Iris pigment epithelial cell (primary cell): Measurements from ENCODE around the gene ANO10.

Experiments
- DNase-seq: peaks from one replicate; pipeline ENCODE4 v3.0.0-alpha.2; 2011; ENCODE audit warnings: low read depth

The ANO10 gene

DNA sequence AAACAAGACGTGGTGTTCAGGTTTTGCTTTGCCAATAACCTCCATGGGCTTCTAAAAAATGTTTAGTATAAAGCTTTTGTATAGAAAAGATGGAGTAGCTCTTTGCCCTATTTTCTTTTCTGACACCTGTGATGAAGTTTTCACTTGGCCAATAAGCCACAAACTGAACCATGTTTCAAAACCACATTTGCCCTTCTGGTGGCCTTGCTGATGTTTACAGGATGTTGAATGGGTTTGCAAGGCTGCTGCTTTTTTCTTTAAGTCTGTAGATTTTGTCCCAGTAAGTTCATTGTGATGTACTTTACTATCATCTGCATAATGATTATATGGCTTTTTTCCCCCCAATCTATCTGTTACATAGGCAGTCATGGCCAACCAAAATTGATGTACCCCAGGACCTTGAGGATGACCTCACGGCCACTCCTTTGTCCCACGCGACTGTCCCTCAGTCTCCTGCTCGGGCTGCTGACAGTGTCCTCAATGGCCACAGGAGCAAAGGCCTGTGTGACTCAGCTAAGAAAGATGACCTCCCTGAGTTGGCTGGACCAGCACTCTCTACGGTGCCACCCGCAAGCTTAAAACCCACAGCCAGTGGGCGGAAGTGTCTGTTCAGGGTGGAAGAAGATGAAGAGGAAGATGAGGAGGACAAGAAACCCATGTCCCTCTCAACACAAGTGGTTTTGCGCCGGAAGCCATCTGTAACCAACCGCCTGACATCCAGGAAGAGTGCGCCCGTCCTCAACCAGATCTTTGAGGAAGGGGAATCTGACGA lies 274.6 kb downstream of the ANO10 start:
- DNase-seq = peak; percentile 78

DNA sequence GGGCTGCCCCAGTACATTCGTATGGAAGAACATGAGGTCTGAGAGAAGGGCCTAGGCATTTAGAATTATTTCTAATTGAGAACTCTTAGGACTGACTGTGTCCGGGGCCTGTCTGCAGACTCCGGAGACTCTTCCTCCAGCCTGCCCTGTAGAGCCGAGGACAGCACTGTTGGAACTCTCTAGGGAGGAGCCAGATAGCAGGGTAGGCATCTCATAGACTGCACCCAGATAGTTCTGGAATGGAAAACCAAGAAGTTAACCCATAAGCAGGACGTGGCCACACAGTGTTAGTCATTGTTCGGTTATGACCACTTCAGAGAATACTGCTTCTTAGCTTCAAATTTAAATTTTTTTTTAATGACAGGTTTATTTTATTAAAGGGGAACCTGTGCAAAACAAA lies 275.9 kb downstream of the ANO10 start:
- peak; percentile 83 for DNase-seq

- no peak for DNase-seq
Observed at GRCh38 chr3:43345246-43345645, 276.6 kb downstream of the ANO10 start.

DNA sequence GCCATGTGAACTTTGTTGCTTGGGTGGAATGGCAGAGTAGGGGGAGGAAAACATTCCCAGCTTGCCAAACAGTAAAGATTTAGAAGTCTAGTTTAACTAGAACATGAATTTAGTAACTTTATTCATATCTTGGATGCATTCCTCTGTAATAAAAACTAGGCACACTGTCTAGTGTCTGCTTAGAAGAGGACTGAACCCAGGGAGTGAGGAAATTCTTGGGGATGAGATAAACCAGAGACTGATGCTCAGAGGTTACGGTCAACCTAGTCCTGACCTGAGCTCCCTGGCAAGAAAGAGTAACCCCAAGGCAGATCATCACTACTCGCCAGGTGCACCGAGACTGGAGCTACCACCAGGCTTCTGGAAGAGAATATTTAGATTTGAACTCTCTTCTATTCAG lies 277.3 kb downstream of the ANO10 start:
- no peak for DNase-seq

DNA sequence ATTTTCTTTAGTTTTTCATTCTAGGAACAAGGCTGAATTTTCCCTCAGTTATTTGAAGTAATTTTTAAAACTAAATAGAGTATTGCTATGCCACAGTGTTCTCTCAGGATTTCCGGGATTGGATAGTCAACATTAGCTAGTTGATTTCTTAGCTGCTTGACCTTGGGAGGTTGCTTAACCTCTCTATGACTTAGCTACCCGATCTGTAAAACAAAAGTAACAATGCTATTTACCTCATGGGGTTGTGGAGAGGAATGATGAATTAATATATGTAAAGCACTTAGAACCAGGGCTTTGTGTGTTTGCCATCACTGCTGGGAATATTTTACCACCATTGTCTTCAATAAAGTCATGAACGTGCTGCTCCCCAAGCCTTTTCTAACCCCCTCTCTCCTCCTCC lies 278.0 kb downstream of the ANO10 start:
- DNase-seq = peak; percentile 43

DNA sequence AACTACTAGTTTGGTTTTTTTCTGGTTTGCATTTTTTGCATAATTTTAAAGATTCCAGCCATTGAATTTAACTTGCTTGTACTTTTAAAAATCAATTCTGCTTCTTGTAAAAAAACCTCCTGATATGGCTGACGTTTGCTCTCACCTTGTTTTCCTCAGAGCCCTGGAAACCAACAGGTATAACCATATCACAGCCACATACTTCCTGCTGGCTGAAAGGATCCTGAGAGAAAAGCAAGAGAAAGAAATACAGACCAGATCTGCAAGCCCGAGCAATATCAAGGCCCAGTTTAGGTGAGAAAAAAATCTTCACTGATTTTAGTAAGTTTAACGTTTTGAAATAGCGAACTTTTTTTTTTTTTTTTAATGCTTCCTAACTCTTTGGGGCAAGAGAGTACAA lies 278.6 kb downstream of the ANO10 start:
- DNase-seq = no peak

- DNase-seq = no peak
Observed at GRCh38 chr3:43341788-43342187, 280.0 kb downstream of the ANO10 start.

GRCh38 chr3:43340403-43340802 lies 281.4 kb downstream of the ANO10 start:
- DNase-seq = no peak

- DNase-seq = no peak
Observed at GRCh38 chr3:43338295-43338694, 283.5 kb downstream of the ANO10 start.

- DNase-seq = no peak
Observed at GRCh38 chr3:43335799-43336198, 286.0 kb downstream of the ANO10 start.

- no peak for DNase-seq
Observed at GRCh38 chr3:43334976-43335375, 286.8 kb downstream of the ANO10 start.

DNA sequence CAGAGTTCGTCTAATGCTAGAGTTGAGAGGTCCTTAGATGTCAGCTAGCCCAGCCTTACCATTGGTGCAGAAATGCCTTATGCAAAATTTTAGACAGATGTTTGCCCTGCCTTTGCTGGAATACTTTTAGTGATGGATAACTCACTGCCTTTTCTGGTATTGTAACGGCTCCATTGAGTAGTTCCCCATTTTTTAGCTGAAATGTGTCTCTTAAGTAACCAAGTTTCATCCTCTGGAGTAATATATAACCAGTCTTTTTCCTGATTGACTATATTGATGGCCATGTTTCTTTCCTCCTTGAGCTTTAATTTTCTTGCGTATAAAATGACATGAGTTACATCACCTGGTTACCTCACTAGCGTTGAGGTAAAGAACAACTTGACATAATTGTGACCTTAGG lies 290.4 kb downstream of the ANO10 start:
- DNase-seq = no peak

DNA sequence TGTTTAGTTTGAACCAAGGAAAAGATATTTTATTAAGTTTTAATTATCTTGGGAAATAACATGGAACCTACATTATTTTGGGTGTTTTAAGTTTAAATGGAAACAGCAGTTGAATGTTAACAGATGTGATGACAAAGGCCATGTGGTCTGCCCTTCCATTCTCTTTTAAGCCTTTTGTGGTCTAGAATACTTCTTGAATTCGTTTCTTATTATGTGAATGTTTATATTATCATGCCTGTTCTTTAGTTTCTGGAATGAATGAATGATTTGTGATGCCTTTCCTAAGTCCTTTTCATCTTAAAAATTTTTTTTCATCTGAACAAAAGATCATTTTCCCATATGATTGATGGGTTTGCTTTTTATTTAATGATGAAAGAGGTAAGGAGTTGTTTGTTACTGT lies 290.8 kb downstream of the ANO10 start:
- DNase-seq = peak; percentile 52

GRCh38 chr3:43328653-43329052 lies 293.2 kb downstream of the ANO10 start:
- DNase-seq = no peak

GRCh38 chr3:43327582-43327979 lies 294.2 kb downstream of the ANO10 start:
- no peak for DNase-seq

DNA sequence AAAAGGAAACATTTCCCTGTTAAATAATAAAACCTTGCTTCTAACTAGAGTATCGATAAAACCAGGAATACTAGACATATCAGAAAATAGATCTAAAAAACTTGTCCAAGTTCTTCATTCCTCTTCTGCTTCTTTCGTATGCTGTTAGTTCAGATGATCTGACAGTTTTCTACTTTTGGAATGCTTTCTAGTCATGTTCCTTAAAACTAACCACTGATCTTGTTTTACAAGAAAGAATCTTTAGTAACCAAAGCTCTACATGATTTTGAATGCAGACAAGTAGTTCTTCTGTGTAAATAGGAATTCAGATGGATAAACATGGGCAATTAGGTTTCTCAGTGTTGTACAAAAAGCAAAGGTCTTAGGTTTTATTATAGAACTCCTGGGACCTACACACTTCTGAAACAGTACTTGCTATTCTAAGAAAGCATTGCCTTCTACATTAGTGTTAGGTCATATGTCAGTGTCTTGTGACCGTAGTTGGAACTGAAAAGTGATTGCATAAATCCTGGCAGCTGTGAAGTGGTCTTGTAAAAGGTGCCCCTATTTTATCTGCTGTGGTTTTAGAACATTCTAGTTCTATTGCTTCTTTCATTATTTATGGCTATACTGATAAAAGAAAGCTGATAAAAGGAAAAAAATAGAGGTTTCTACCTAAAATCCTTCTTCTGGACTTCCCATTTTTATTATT lies 294.8 kb downstream of the ANO10 start:
- peak; percentile 42 for DNase-seq

GRCh38 chr3:43323541-43323940 lies 298.3 kb downstream of the ANO10 start:
- no peak for DNase-seq

GRCh38 chr3:43320288-43320687 lies 301.5 kb downstream of the ANO10 start:
- DNase-seq = no peak

DNA sequence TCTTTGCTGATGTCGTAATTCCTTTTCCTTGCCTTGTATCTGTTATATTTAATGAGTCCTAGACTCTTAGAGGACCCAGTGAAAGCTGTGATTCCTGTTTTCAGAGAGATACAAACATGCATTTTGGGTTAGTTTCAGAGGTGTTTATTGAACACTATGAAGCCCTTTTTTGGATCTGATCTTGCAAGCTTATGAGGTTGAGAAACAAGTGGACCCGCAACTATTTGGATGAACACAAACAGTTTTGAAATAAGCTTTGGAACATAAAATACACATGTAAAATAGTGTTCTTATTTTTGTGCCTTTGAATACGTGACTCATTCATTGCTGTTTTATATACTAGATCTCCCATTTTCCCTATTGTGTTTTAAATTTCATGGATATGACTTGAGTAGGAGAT lies 302.0 kb downstream of the ANO10 start:
- no peak for DNase-seq

GRCh38 chr3:43319376-43319775 lies 302.4 kb downstream of the ANO10 start:
- no peak for DNase-seq

- no peak for DNase-seq
Observed at GRCh38 chr3:43317461-43318316, 304.1 kb downstream of the ANO10 start.

DNA sequence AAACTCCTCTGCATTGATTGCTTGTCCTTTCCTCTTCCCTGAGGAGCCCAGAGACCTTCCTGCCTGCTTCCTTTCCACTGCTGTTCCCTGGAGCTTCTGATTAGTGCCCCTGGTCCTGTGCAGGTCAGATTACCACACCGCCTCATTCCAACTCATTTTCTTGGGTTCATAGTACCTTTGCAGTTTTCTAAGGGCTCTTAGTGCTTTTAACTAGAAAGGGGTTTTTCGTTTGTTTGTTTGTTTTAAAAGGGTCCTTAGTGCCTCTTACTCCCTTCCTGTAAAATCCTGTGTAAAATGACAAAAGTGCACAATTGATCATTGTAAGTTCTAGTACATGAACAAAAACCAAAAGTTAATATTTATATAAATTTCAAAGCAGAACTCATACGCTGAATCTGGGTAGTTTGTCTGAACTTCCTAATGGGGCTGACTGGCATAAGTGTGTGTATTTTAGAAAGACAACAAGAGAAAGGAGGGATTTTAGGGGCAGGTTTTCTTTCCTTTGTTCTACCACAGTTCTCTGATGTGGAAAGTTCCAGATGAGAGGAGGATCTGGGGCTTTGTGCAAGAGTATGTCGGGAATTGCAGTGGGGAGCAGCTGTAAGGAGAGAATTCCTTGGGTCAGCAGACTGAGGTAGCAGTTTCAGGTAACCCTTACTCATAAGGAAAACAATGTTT lies 304.9 kb downstream of the ANO10 start:
- no peak for DNase-seq
